ENCODE data around the gene GREB1L. TPM values are rescaled to one million over a fixed set of nuclear protein-coding genes. Genes with fewer than 3 reads are reported as not detected.

GREB1L gene
- polyA plus RNA-seq, 2 of the 4 experiments (the other 2 are of a cell fraction): 1.4 to 2.8 TPM

GRCh38 chr18:21316296-21316695 lies 74.3 kb downstream of the GREB1L start (continued):
- TF ChIP-seq REST (IDR thresholded peaks at IDR 0.05) (no peak), CHD2 (IDR thresholded peaks at IDR 0.05; ENCODE audit: low read length, partially characterized antibody) (no peak), GATA3 (IDR thresholded peaks at IDR 0.05; ENCODE audit: borderline replicate concordance) (no peak), E2F6 (IDR thresholded peaks at IDR 0.05; ENCODE audit: borderline replicate concordance, low read depth) (no peak), RFX5 (IDR thresholded peaks at IDR 0.05) (no peak), KDM5A (IDR thresholded peaks at IDR 0.05) (no peak), TP53 (CRISPR knock-in tag; IDR thresholded peaks at IDR 0.05) (no peak), RARB (CRISPR knock-in tag; IDR thresholded peaks at IDR 0.05) (no peak), EHF (CRISPR knock-in tag; IDR thresholded peaks at IDR 0.05) (no peak), MAX (IDR thresholded peaks at IDR 0.05) (no peak)

GRCh38 chr18:21321711-21322110 lies 79.7 kb downstream of the GREB1L start:
- DNase-seq (ENCODE audit: low read depth in 1 of 2, low spot score in 1 of 2) (no peak), FAIRE-seq (no peak), ATAC-seq (no peak)
- H3K4me2 ChIP-seq: no peak overlapping the region
- no peaks in the 10 kb centered on the region for H3K4me1 ChIP-seq
- H3K4me3 ChIP-seq: no peak overlapping the region
- ChIA-PET POLR2A (no interaction called here), CTCF (no interaction called here)
- no peak overlapping the region for H3K27ac ChIP-seq
- no peaks in the 10 kb centered on the region for H3K9me3 ChIP-seq
- 74% methylated on average over 3 of the region's 3 CpGs for WGBS (ENCODE audit: missing lambda C conversion rate)
- TF ChIP-seq TFCP2L1 (CRISPR knock-in tag; IDR thresholded peaks at IDR 0.05): no peak
- TF ChIP-seq HDAC2 (IDR thresholded peaks at IDR 0.05): no peak
- no peak for TF ChIP-seq HES2 (IDR thresholded peaks at IDR 0.05)
- no peak for TF ChIP-seq ZSCAN20 (CRISPR knock-in tag; IDR thresholded peaks at IDR 0.05)
- TF ChIP-seq MAX (IDR thresholded peaks at IDR 0.05): no peak
- TF ChIP-seq MAFK (IDR thresholded peaks at IDR 0.05; ENCODE audit: partially characterized antibody): no peak
- no peak for TF ChIP-seq MYC (IDR thresholded peaks at IDR 0.05; ENCODE audit: borderline replicate concordance, low read length)
- TF ChIP-seq NFE2L2 (conservative IDR thresholded peaks at IDR 0.05; ENCODE audit: low read length): no peak
- no peak for TF ChIP-seq KDM5A (IDR thresholded peaks at IDR 0.05)
- no peak for TF ChIP-seq KDM1A (IDR thresholded peaks at IDR 0.05; ENCODE audit: low read depth)

- CTCF ChIA-PET: no interaction called here
- Histone ChIP-seq H3K4me2 (no peak overlapping the region), H3K27ac (no peak overlapping the region), H3K4me1 (peaks cover 20% of the 10 kb centered on the region), H3K9me3 (no peaks in the 10 kb centered on the region), H3K4me3 (no peak overlapping the region)
- TF ChIP-seq TFCP2L1 (CRISPR knock-in tag; IDR thresholded peaks at IDR 0.05) (no peak), NPAS2 (CRISPR knock-in tag; IDR thresholded peaks at IDR 0.05; ENCODE audit: borderline replicate concordance) (no peak), POLR2A (IDR thresholded peaks at IDR 0.05; ENCODE audit: low read length) (no peak), CBX8 (IDR thresholded peaks at IDR 0.05) (no peak), E2F6 (IDR thresholded peaks at IDR 0.05; ENCODE audit: borderline replicate concordance, low read depth) (no peak), ATOH8 (CRISPR knock-in tag; IDR thresholded peaks at IDR 0.05; ENCODE audit: low read depth) (no peak), TP53 (CRISPR knock-in tag; IDR thresholded peaks at IDR 0.05) (no peak), ZSCAN20 (CRISPR knock-in tag; IDR thresholded peaks at IDR 0.05) (no peak), HOXA7 (CRISPR knock-in tag; IDR thresholded peaks at IDR 0.05) (no peak)
- no peak for DNase-seq (ENCODE audit: low read depth in 1 of 2, low spot score in 1 of 2)
- POLR2A ChIA-PET: no interaction called here
- WGBS (ENCODE audit: missing lambda C conversion rate): 75% methylated on average over 3 of the region's 3 CpGs
- no peak for FAIRE-seq
- no peak for ATAC-seq
Measured at GRCh38 chr18:21327101-21327500, 85.1 kb downstream of the GREB1L start.

Data from A549 (cell line).